ENCODE results near the gene DNAJC6.
"Not testable (repeated sequence)": the region's sequence is repeated elsewhere in the genome, so short reads cannot be mapped to it uniquely, and the experiment has no call there.

DNAJC6 gene

DNA sequence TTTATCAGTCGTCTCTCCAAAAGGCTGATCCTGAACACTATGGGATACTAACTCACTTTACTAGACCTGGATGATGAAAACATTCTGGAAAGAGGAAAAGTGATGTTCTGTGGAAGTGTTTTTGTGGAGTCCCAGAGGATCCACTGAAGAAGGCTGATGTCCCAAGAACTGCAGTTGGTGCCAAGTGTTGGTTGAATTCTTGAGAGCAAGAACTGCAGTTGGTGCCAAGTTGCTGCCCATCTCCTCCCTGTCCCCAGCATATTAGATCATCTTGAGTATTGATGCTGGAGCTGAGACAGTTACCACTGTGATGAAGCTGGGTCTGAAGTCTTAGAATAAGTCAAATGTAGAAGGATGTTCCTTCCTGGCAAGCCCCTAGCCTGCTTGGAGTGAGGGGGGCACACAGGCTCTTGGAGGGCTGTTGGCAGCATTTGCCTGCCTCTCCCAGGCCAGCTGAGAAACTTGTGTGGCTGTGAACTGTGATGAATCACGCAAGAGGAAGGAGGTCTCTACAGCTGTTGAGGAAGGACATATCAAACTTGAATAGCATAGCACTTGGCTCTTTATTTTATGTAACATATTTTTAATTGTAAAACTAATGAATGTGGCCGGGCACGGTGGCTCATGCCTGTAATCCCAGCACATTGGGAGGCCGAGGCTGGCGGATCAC is 48.1 kb downstream of the DNAJC6 start:
- ATAC-seq (replicated peaks) = no peak
- Mint-ChIP-seq H3K9me3 (no peaks in the 10 kb centered on the region), H3K27me3 (peaks cover 3 to 6% of the 10 kb centered on the region in 2 donors), H3K27ac (no peak overlapping the region), H3K4me1 (no peaks in the 10 kb centered on the region), H3K4me3 (no peak overlapping the region), H3K36me3 (no peaks in the 10 kb centered on the region)
- DNase-seq = no peak

DNA sequence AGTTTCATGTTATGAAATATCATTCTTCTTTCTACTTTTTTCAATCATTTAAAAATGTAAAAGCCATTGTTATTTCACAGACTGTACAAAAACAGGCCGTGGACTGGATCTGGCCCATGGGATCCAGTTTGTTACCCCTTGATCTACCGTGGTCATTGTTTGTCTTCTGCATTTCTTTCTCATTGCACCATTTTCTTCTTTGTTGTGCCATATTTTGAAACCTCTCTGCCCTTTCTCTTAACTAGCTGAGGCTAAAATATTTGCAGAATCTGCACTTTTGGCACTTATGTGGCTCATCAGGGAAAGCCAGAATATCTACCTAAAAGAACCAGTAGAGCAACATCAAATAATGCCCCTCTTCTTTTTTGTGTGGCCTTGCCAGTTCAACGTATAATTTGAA is 50.5 kb downstream of the DNAJC6 start:
- H3K9me3 Mint-ChIP-seq = no peaks in the 10 kb centered on the region
- H3K27ac Mint-ChIP-seq = no peak overlapping the region
- no peak overlapping the region for H3K4me3 Mint-ChIP-seq
- no peaks in the 10 kb centered on the region for H3K36me3 Mint-ChIP-seq
- H3K4me1 Mint-ChIP-seq = no peaks in the 10 kb centered on the region
- ATAC-seq (replicated peaks) (no peak), DNase-seq (no peak)
- H3K27me3 Mint-ChIP-seq = peaks cover 3 to 6% of the 10 kb centered on the region in 2 donors

DNA sequence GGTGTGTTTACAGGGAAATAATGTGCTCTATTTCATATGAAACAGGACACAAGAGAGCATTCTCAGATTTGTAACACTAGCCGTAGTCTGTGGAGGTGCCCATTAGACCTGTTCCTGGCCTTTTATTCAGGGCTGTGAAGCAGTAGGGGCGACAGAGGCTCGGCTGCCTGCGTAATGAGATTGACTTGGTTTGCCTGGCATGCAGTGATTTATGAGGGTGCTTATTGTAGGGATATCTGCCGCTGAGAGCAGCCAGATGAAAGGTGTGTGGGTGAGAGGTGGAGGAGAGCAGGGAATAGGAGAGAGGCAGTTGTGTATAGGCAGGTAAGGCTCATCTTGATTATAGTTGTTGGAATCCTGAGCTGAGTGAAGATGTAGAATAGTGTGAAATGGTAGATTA is 51.3 kb downstream of the DNAJC6 start:
- Mint-ChIP-seq H3K4me1 (no peaks in the 10 kb centered on the region), H3K36me3 (no peaks in the 10 kb centered on the region), H3K4me3 (no peak overlapping the region), H3K27ac (no peak overlapping the region), H3K9me3 (no peaks in the 10 kb centered on the region), H3K27me3 (peaks cover 3 to 6% of the 10 kb centered on the region in 2 donors)
- ATAC-seq (replicated peaks) = no peak
- DNase-seq = no peak

DNA sequence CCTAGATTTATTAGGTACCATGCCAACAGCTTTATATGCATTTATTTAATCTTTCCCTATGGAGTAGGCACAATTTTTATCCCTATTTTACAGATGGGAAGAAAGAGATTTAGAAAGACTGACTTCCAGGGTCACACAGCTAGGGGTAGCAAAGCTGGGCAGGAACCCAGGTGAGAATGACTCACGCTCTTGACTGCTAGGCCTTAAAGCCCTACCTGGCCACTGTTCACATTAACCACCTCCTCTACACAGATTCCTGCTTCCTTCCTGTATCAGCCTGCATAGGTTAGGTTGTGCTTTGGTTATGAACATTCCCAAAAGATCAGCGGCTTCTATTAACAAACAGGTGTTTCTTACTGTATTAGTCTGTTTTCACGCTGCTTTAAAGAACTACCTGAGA is 53.2 kb downstream of the DNAJC6 start:
- DNase-seq = no peak
- H3K27me3 Mint-ChIP-seq = peaks cover 3 to 6% of the 10 kb centered on the region in 2 donors
- no peaks in the 10 kb centered on the region for H3K36me3 Mint-ChIP-seq
- ATAC-seq (replicated peaks) = no peak
- no peaks in the 10 kb centered on the region for H3K4me1 Mint-ChIP-seq
- no peaks in the 10 kb centered on the region for H3K9me3 Mint-ChIP-seq
- H3K4me3 Mint-ChIP-seq = no peak overlapping the region
- no peak overlapping the region for H3K27ac Mint-ChIP-seq

DNA sequence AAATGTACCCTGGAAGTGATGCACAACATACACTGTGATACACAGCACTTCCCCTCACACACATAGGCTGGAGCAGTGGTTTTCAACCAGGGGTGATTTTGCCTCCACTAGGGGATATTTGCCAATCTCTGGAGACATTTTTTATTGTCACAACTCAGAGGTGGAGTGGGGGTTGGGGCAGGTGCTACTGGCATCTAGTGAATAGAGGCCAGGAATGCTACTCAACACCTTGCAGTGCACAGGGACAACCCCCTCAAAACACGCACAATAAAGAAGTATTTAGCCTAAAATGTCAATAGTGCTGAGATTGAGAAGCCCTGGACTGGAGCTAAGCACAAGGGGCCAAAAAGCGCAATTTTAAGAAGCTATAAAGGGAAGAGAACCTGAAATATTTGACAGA is 54.1 kb downstream of the DNAJC6 start:
- Mint-ChIP-seq H3K36me3 (no peaks in the 10 kb centered on the region), H3K4me3 (no peak overlapping the region), H3K27ac (no peak overlapping the region), H3K4me1 (no peaks in the 10 kb centered on the region), H3K9me3 (no peaks in the 10 kb centered on the region), H3K27me3 (peaks cover 3 to 10% of the 10 kb centered on the region in 2 donors)
- no peak for DNase-seq
- ATAC-seq (replicated peaks) = peak in 1 of 2 donors; percentile 12

DNA sequence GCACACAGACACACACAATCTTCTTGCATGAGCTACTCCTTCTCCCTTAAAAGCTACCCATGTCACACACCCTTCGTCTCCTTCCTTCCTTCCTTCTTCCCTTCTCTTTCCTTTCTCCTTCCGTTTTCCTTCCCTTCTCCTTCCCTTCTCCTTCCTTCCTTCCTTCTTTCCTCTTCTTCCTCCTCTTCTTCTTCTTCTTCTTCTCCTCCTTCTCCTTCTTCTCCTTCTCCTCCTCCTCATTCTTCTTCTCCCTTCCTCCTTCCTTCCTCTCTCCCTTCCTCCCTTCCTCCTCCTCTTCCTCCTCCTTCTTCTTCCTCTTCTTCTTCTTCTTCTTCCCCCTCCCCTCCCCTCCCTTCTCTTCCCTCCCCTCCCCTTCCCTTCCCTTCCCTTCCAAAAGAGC is 59.1 kb downstream of the DNAJC6 start:
- H3K27me3 Mint-ChIP-seq = peaks cover 4 to 6% of the 10 kb centered on the region in 2 donors
- H3K36me3 Mint-ChIP-seq = no peaks in the 10 kb centered on the region
- H3K4me1 Mint-ChIP-seq = no peaks in the 10 kb centered on the region
- H3K9me3 Mint-ChIP-seq = no peaks in the 10 kb centered on the region
- DNase-seq = no peak
- no peak overlapping the region for H3K4me3 Mint-ChIP-seq
- no peak for ATAC-seq (replicated peaks)
- H3K27ac Mint-ChIP-seq = no peak overlapping the region

DNA sequence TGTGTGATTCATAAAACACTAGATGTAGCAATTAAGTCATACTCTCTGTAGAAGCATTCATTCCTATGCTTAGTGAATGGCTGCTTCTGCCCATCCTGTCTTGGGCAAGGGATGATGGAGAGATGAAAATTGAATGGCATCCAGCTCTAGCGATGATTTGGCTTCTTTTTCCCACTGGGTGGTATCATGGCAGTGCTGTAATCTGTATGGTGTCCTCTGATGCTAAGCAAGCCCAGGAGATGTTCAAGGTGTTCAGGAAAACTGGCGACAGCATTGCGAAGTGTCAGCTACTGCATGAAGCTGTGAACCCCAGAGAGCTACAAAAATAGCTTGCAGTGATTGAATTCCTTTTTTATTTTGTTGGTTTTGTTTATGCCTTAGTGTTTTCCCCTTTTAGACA is 62.2 kb downstream of the DNAJC6 start:
- Mint-ChIP-seq H3K27ac (no peak overlapping the region), H3K36me3 (no peaks in the 10 kb centered on the region), H3K27me3 (peaks cover 4 to 6% of the 10 kb centered on the region in 2 donors), H3K9me3 (peaks cover 0 to 2% of the 10 kb centered on the region in 2 donors), H3K4me3 (no peak overlapping the region), H3K4me1 (no peaks in the 10 kb centered on the region)
- DNase-seq (no peak), ATAC-seq (replicated peaks) (no peak)

DNA sequence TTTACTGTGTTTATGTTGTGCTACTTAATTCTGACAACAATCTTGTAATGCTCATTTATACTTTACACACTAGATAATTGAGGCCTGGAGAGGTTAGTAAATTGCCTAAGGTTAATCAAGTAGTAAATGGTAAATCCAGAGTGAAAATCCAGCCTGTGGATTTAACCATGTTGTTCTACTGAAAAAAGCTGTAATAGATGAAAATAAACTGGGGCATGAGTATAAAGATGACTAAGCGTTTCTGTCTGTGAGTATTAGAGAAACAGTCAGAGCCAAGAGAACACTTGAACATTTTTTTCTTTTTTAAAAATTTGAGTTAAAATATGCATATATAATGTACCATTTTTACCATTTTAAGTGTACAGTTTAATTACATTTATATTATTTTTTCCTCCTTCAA is 63.2 kb downstream of the DNAJC6 start:
- Mint-ChIP-seq H3K27me3 (peaks cover 4 to 6% of the 10 kb centered on the region in 2 donors), H3K9me3 (peaks cover 0 to 2% of the 10 kb centered on the region in 2 donors), H3K36me3 (no peaks in the 10 kb centered on the region), H3K27ac (no peak overlapping the region), H3K4me1 (no peaks in the 10 kb centered on the region), H3K4me3 (no peak overlapping the region)
- ATAC-seq (replicated peaks) = no peak
- no peak for DNase-seq

DNA sequence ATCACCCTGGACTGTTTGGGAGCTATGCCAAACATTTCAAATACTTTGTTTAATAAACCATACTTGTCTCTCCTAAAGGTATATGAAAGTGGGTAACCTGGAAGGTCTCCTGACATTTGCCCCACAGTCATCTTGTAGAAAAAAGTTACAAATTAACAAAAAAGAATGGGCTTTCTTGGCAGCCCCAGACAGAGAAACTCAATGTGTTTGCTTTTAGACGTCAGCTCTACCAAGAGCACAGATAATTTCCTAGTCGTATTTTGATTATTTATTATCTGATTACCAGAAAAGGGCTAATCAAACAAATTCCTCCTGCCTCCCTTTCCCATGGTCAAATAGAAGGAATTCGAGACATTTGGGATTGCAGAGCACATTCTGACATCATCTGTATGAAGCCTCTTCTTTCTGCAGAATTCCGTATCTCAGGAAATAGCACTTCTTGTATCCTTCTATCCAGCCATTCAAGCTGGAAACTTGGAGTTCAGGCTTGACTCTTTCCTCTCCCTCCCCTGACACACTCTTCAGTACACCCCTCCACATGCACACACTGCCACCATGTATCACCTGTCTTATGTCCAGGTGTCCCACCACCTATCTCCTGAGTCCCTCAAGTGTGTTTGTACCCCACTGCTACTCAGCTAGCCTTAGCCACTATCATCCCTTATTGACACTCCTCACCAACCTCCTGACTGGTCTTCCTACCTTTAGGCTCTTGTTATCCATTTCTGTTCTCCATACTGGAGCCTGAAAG is 68.3 kb downstream of the DNAJC6 start:
- Mint-ChIP-seq H3K27ac (no peak overlapping the region), H3K36me3 (peaks cover 0 to 2% of the 10 kb centered on the region in 2 donors), H3K4me3 (no peak overlapping the region), H3K9me3 (peaks cover 0 to 2% of the 10 kb centered on the region in 2 donors), H3K27me3 (peaks cover 12 to 14% of the 10 kb centered on the region in 2 donors), H3K4me1 (no peaks in the 10 kb centered on the region)
- no peak for ATAC-seq (replicated peaks)
- DNase-seq = no peak

DNA sequence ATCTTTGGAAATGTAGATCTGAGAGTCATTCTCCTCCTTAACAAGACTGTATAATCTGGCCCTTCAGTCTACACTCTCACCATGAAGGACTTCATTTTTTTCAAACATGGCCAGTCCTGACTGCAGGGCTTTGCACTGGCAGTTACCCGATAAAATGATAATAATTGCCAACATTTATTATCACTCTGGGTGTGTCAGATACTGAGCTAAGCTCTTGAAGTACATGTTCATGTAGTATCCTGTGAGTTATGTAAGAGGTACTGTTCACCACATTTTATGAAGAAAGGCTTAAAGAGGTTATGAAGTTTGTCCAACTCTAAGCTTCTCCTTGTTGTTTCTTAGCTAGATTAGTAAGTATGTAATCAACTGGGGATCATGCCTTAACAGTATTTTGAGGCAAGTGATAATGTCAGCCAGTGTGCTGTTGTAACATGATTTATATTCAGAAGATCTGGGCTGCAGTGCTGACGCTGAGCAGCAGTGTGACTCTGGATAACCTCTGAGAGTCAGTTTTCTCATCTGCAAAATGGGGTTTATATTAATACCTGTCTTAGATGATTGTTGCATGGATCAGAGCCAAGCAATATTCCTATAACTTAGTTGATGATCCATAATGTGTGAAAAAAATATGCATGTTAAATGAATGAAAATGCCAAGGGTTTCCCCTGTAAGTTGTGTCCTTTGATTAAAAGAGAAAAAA is 69.1 kb downstream of the DNAJC6 start:
- H3K9me3 Mint-ChIP-seq = peaks cover 0 to 2% of the 10 kb centered on the region in 2 donors

DNA sequence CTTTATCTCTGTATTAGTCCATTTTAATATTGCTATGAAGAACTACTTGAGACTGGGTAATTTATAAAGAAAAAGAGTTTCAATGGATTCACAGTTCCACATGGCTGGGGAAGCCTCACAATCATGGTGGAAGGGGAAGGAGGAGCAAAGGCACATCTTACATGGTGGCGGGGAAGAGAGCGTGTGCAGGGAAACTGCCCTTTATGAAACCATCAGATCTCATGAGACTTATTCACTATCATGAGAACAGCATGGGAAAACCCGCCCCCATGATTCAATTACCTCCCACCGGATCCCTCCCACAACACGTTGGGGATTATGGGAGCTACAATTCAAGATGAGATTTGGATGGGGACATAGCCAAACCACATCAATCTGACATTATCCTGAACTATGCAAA is 75.1 kb downstream of the DNAJC6 start:
- H3K4me3 Mint-ChIP-seq; ATAC-seq (replicated peaks); H3K27ac Mint-ChIP-seq; H3K9me3 Mint-ChIP-seq; DNase-seq; H3K27me3 Mint-ChIP-seq; H3K4me1 Mint-ChIP-seq; H3K36me3 Mint-ChIP-seq: not testable (repeated sequence)

More for the DNA sequence above, 69.1 kb downstream of the DNAJC6 start:
- H3K27me3 Mint-ChIP-seq = peaks cover 12 to 14% of the 10 kb centered on the region in 2 donors
- no peaks in the 10 kb centered on the region for H3K4me1 Mint-ChIP-seq
- DNase-seq = no peak
- no peak overlapping the region for H3K27ac Mint-ChIP-seq
- ATAC-seq (replicated peaks) = no peak
- H3K36me3 Mint-ChIP-seq = peaks cover 0 to 2% of the 10 kb centered on the region in 2 donors
- no peak overlapping the region for H3K4me3 Mint-ChIP-seq

DNA sequence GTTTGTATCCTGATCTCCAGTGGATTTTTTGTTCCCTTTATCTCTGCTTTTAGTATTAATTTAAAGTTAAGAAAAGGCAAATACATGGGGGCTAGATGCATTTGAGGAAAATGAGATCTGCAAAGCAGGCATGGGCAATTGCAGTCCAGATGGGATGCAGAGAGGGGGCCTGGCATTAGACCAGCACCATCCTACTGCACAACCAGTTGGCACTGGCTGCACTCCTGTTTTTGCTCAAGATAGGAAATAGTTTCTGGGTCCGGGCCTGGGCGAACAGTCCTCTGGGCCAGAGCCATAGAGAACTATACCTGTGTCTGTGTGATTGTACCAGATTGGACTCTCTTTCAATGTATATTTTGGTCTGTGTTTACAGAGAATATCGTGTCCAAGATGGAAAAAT is 77.1 kb downstream of the DNAJC6 start:
- no peaks in the 10 kb centered on the region for H3K36me3 Mint-ChIP-seq
- H3K9me3 Mint-ChIP-seq = peaks cover 0 to 2% of the 10 kb centered on the region in 2 donors
- H3K4me1 Mint-ChIP-seq = no peaks in the 10 kb centered on the region
- peaks cover 0 to 4% of the 10 kb centered on the region in 2 donors for H3K27me3 Mint-ChIP-seq
- H3K27ac Mint-ChIP-seq = no peak overlapping the region
- no peak for ATAC-seq (replicated peaks)
- DNase-seq = no peak
- no peak overlapping the region for H3K4me3 Mint-ChIP-seq

DNA sequence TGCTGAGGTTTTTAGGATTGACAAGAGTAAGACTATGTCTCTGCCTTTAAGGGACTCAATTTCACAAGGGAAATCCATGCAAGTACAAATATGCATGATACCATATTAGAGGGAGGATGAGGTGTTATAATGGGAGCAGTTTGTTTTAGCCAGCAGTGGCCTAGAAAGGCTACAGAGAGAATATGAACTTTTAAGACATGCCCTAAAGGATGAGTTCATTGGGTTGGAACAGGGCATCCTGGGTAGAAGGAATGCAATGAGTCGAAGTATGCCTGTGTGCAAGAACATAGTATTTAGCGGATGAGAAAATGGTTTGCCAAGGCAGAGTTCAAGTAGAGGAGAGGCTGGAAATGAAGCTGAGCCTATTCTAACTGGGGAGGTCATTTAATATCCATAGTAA is 78.5 kb downstream of the DNAJC6 start:
- H3K36me3 Mint-ChIP-seq = no peaks in the 10 kb centered on the region
- no peak for ATAC-seq (replicated peaks)

DNA sequence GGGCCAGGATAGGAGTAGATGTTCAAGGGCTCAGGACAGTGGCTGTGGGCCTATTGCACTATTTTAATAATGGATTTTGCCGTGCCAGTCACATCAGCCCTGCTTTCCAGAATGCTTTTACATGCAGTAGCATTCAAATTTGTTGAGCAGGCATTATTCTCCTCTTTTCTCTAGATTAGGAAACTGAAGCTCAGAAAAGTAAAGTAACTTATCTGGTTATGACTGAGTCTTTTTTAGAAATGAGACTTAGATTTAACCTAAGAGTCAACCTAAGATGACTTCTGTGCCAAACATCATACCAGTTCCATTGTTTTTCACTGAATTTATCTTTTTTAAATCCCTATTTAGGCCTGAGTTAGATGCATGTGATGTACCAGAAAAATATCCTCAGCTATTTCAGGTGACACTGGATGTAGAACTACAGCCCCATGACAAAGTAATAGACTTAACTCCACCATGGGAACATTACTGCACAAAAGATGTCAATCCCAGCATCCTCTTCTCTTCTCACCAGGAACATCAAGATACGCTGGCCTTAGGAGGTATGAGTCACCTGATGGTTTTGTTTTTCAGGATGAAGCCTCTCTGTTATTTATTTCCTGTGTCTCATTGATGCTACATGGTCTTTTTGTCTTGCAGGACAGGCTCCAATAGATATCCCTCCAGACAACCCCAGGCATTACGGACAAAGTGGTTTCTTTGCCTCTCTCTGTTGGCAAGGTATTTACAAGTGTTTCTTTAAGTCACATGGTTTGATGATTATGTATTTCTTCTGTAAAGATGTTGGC is 79.8 kb downstream of the DNAJC6 start:
- DNase-seq (no peak), ATAC-seq (replicated peaks) (no peak)
- Mint-ChIP-seq H3K4me1 (no peaks in the 10 kb centered on the region), H3K9me3 (peaks cover 0 to 2% of the 10 kb centered on the region in 2 donors), H3K36me3 (no peaks in the 10 kb centered on the region), H3K27ac (no peak overlapping the region), H3K4me3 (no peak overlapping the region), H3K27me3 (peaks cover 0 to 4% of the 10 kb centered on the region in 2 donors)

More for the DNA sequence above, 78.5 kb downstream of the DNAJC6 start:
- DNase-seq = no peak
- peaks cover 0 to 2% of the 10 kb centered on the region in 2 donors for H3K9me3 Mint-ChIP-seq
- peaks cover 0 to 4% of the 10 kb centered on the region in 2 donors for H3K27me3 Mint-ChIP-seq
- H3K27ac Mint-ChIP-seq = no peak overlapping the region
- no peak overlapping the region for H3K4me3 Mint-ChIP-seq
- H3K4me1 Mint-ChIP-seq = no peaks in the 10 kb centered on the region
